Muscle layer of duodenum (tissue), 2 donors: Measurements from ENCODE around the gene MN1.

Experiments used
- H3K27ac ChIP-seq: one replicate; pipeline ENCODE4 v1.7.0; 2013; ENCODE audit warnings: mild to moderate bottlenecking, low read length
- H3K27me3 ChIP-seq: one replicate; pipeline ENCODE4 v1.7.0; 2013; ENCODE audit warnings: low read depth, mild to moderate bottlenecking, control low read depth, low read length
- H3K36me3 ChIP-seq, 2 donors: one replicate each; pipeline ENCODE4 v1.7.0; 2013; ENCODE audit warnings: low read length in 2 of 2, control low read depth in 1 of 2, mild to moderate bottlenecking in 1 of 2; ENCODE audit not compliant: insufficient read depth in 2 of 2, control insufficient read depth in 1 of 2
- H3K4me1 ChIP-seq, 2 donors: one replicate each; pipeline ENCODE4 v1.7.0; 2013; ENCODE audit warnings: low read length in 2 of 2, mild to moderate bottlenecking in 2 of 2, control low read depth in 1 of 2, moderate library complexity in 1 of 2; ENCODE audit not compliant: insufficient read depth in 2 of 2, control insufficient read depth in 1 of 2
- H3K4me3 ChIP-seq, 2 donors: one replicate each; pipeline ENCODE4 v1.7.0; 2013; ENCODE audit warnings: low read length in 2 of 2, low read depth in 1 of 2, mild to moderate bottlenecking in 1 of 2
- H3K9me3 ChIP-seq, 2 donors: one replicate each; pipeline ENCODE4 v1.7.0; 2013; ENCODE audit warnings: low read length in 2 of 2, control low read depth in 1 of 2, mild to moderate bottlenecking in 1 of 2; ENCODE audit not compliant: control insufficient read depth in 1 of 2
- donor health status: healthy.

MN1 gene

GRCh38 chr22:27776650-27776958, 25.0 kb downstream of the MN1 start:
- peaks cover 4% of the 10 kb centered on the region for H3K27me3 ChIP-seq
- H3K27ac ChIP-seq: peak overlapping the region; percentile 16
- H3K36me3 ChIP-seq: no peaks in the 10 kb centered on the region
- no peaks in the 10 kb centered on the region for H3K9me3 ChIP-seq
- no peak overlapping the region for H3K4me3 ChIP-seq
- H3K4me1 ChIP-seq: peaks cover 0 to 45% of the 10 kb centered on the region in 2 donors

- peak overlapping the region in 1 of 2 donors; percentile 20 for H3K4me3 ChIP-seq
- no peaks in the 10 kb centered on the region for H3K36me3 ChIP-seq
- H3K27ac ChIP-seq: peak overlapping the region; percentile 75
- H3K4me1 ChIP-seq: peaks cover 0 to 39% of the 10 kb centered on the region in 2 donors
- peaks cover 4% of the 10 kb centered on the region for H3K27me3 ChIP-seq
- H3K9me3 ChIP-seq: no peaks in the 10 kb centered on the region
Measured at GRCh38 chr22:27775758-27776649, 25.6 kb downstream of the MN1 start.

- Histone ChIP-seq H3K4me1 (peaks cover 0 to 39% of the 10 kb centered on the region in 2 donors), H3K9me3 (no peaks in the 10 kb centered on the region), H3K27me3 (peaks cover 4% of the 10 kb centered on the region), H3K36me3 (no peaks in the 10 kb centered on the region), H3K27ac (peak overlapping the region; percentile 75), H3K4me3 (peak overlapping the region in 1 of 2 donors; percentile 20)
Measured at GRCh38 chr22:27775087-27775698, 26.4 kb downstream of the MN1 start.

- peaks cover 4% of the 10 kb centered on the region for H3K27me3 ChIP-seq
Measured at GRCh38 chr22:27774200-27774599, 27.4 kb downstream of the MN1 start.

GRCh38 chr22:27772984-27773498, 28.5 kb downstream of the MN1 start:
- Histone ChIP-seq H3K27ac (no peak overlapping the region), H3K4me1 (peaks cover 0 to 27% of the 10 kb centered on the region in 2 donors), H3K27me3 (peaks cover 4% of the 10 kb centered on the region), H3K4me3 (no peak overlapping the region), H3K9me3 (no peaks in the 10 kb centered on the region), H3K36me3 (no peaks in the 10 kb centered on the region)

More at GRCh38 chr22:27774200-27774599, 27.4 kb downstream of the MN1 start:
- H3K9me3 ChIP-seq: no peaks in the 10 kb centered on the region
- H3K4me1 ChIP-seq: peaks cover 0 to 39% of the 10 kb centered on the region in 2 donors
- no peak overlapping the region for H3K4me3 ChIP-seq
- H3K27ac ChIP-seq: no peak overlapping the region
- H3K36me3 ChIP-seq: no peaks in the 10 kb centered on the region

- Histone ChIP-seq H3K4me3 (no peak overlapping the region), H3K36me3 (no peaks in the 10 kb centered on the region), H3K27me3 (peaks cover 4% of the 10 kb centered on the region), H3K27ac (no peak overlapping the region), H3K9me3 (no peaks in the 10 kb centered on the region), H3K4me1 (peaks cover 0 to 27% of the 10 kb centered on the region in 2 donors)
Measured at GRCh38 chr22:27772081-27772983, 29.2 kb downstream of the MN1 start.

- Histone ChIP-seq H3K27ac (no peak overlapping the region), H3K4me1 (peaks cover 0 to 27% of the 10 kb centered on the region in 2 donors), H3K9me3 (no peaks in the 10 kb centered on the region), H3K4me3 (no peak overlapping the region), H3K36me3 (peaks cover 0 to under 1% of the 10 kb centered on the region in 2 donors), H3K27me3 (peaks cover 4% of the 10 kb centered on the region)
Measured at GRCh38 chr22:27771637-27772036, 29.9 kb downstream of the MN1 start.

GRCh38 chr22:27769012-27769411, 32.5 kb downstream of the MN1 start:
- Histone ChIP-seq H3K4me1 (peaks cover 0 to 10% of the 10 kb centered on the region in 2 donors), H3K36me3 (peaks cover 0 to 15% of the 10 kb centered on the region in 2 donors), H3K27me3 (no peaks in the 10 kb centered on the region), H3K4me3 (no peak overlapping the region), H3K9me3 (no peaks in the 10 kb centered on the region), H3K27ac (no peak overlapping the region)

- Histone ChIP-seq H3K9me3 (no peaks in the 10 kb centered on the region), H3K27ac (no peak overlapping the region), H3K27me3 (no peaks in the 10 kb centered on the region), H3K36me3 (peaks cover 0 to 15% of the 10 kb centered on the region in 2 donors), H3K4me3 (no peak overlapping the region), H3K4me1 (peaks cover 0 to 14% of the 10 kb centered on the region in 2 donors)
Measured at GRCh38 chr22:27768027-27768653, 33.4 kb downstream of the MN1 start.

- Histone ChIP-seq H3K36me3 (peaks cover 0 to 15% of the 10 kb centered on the region in 2 donors), H3K9me3 (no peaks in the 10 kb centered on the region), H3K4me1 (peaks cover 0 to 16% of the 10 kb centered on the region in 2 donors), H3K27ac (no peak overlapping the region), H3K4me3 (no peak overlapping the region), H3K27me3 (no peaks in the 10 kb centered on the region)
Measured at GRCh38 chr22:27766679-27767078, 34.9 kb downstream of the MN1 start.
